Activated CD8-positive, alpha-beta memory T cell treated with anti-CD3 and anti-CD28 coated beads, Interleukin-2, amount 50 U/mL, for 1 hour (primary cell): ENCODE measurements around the gene LINC01488.

Source experiments
- DNase-seq: peaks from one replicate; pipeline ENCODE4 v3.0.0-alpha.2; 2020; ENCODE audit errors: extremely low read depth

The LINC01488 gene

GRCh38 chr11:69492201-69492991 lies 10.9 kb downstream of the LINC01488 start:
- DNase-seq, result no peak

DNA sequence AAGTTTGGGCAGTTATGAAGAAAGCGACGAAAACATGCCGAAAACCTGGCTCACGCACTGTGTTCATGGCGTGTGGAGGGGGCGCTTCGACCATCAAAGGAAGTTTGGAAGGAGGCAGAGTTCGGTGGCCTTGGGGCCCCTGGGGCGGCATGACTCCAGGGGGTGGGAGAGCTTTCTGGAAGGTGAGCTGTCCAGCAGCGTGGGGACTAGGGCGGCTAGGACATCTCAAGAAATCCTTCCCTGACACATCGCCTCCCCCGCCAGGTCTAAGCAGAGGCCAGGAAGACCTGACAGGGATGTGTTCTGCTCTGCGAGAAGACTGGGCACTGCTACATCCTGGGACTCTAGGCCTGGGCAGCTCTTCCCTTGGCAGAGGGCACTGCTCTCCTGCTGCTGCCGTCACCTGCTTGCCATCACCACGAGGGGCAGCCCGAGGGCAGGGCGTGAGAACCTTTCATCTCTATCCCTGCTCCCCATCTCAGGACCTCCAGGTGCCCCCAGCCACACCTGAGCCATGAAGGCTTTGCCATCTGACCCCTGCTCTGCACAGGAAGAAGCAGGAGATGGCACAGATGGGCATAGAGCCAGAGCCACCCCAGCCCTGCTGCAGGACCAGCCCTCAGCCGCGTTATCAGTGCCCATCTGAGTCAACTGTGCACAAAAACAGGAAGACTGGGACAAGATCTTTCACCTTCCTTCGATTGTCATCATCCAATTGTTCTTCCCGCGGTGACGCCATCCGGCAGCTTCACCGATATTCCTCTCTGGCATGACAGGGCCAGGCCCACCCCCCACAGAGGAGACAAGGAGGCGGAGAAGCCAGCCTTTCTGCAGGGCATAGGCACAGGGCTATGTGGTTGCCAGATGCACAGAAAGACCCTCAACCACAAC lies 12.7 kb downstream of the LINC01488 start:
- DNase-seq, result no peak

DNA sequence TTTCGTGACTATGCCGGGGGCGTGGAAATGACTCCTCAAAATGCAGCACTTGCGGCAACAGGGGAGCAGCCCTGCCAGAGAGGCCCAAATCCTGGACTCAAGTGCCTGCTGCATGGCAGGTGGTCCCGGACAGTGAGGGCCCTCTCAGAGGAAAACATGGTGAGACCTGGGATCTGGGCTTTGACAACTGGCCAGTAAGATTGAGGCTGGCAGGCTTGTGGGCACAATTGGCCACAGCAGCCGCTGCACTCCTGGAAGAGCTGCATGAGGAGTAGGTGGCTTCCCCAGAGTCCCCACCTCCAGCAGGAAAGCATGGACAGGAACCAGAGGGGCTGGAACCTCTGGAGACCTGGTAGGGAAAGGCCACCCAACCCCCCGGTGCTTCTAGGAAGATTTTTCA lies 13.4 kb downstream of the LINC01488 start:
- DNase-seq, result no peak

DNA sequence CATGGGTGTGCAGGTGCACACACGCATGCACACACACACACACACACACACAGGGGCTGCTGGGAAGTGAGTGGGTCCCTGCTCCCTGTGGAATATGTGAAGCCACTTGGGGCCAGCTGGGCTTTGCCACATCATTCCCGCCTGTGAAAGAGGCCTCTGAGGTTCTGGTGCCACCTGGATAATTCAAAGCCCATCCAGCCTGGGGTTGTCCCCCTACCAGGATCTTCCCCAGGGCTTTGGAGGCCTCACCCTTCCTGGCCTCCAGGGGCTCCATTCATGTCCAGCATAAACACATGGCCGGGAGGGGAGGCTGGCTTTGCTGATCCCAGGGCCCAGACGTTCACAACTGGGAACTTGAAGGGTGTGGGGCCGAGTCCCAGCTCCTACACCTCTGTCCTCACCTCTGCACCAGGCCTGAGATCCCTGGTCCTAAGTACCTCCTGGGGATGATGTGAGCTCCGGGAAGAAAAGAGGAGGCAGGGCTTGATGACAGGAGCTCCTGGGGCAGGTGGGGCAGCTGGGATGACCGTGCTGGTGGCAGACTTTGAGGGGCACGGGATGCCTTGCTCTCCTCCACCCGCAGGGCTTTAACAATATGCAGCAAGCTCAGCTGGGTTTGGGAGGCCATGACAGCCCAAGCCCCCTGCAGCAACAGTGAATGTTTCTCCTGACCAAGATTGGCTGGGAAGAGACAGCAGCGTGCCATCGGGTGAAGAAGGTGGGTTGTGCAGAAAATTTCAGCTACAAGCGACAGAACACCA lies 14.2 kb downstream of the LINC01488 start:
- no peak for DNase-seq

DNA sequence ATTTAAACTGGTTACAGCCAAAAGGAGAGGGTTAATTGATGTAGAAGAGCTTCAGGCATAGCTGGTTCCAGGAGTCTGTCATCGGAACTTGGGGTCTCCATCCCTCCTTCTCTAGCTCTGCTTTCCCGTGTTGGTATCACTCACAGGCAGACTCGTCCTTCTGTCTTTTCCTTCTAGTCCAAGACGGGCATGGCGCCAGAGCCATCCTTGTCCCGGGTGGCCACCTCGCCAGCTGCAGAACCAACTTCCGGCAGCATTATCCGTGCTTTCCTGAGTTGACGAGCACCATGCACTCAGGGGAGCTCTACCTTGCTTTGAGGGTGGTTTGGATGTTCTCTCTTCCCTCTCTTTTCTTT lies 14.7 kb downstream of the LINC01488 start:
- DNase-seq, result no peak

GRCh38 chr11:69496631-69497220 lies 15.3 kb downstream of the LINC01488 start:
- no peak for DNase-seq

DNA sequence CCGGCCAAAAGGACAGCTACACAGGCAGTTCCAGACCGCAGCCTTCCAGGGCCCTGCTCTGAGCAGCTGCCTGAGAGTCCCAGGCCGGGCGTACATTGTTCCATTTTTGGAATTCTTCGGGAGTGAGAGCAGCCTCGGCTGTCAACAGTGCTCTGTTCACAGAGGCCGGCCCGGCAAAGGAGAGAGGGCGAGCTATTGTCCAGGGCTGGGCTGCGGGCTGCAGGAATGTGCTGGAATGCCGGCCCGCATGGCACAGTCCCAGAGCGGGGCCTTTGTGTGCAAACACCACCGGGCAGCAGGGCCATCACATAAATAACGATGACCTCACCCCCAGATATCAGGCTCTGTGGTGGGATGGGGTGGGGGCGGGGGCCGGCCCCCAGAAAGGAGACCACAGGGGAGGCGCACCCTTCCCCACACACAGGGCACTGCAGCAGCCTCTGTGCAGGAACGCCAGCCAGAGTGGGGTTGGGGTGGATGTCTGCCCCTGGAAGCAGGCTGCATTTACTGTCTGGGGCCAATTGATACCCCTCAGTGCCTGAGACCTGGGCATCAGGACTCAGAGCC lies 15.8 kb downstream of the LINC01488 start:
- no peak for DNase-seq

GRCh38 chr11:69498614-69499175 lies 17.2 kb downstream of the LINC01488 start:
- no peak for DNase-seq

GRCh38 chr11:69499186-69499917 lies 17.9 kb downstream of the LINC01488 start:
- DNase-seq, result no peak

GRCh38 chr11:69499918-69500284 lies 18.4 kb downstream of the LINC01488 start:
- no peak for DNase-seq

DNA sequence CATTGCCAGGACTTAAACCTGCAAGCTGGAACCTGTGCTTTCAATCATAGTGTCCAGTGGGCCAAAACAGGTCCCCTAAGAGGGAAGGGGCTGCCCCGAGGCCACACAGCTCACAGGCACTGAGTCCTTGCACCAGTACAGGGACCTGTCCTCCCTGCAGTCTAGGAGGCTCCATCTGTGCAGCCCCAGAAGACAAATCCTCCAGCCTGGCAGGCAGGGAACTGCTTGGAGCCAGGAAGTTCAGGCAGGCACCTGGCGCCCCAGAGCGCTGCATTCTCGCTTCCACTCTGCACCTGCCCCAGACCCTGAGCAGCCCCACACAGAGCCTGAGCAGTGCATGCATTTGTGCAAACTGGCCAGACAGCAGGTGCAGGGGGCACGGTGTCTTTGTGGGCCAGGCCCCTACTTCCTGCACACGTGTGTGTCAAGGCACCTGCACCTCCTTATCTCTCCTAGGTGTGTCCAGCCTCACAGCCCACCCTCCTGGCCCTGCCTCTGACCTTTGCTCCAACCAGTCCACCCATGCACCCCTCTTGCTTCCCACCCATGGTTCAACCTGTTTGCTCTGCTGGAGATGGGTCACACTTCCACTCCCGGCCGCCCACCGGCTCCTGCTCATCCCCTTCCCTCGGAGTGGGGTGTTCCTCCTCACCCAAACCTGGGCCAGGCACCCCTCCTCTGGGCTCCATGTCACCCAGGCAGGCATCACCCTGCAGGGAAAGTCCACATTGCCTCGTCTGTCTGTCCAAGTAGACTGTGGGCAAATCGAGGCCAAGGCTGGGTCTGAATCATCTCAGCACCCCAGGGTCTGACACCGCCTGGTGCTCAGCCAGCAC lies 19.0 kb downstream of the LINC01488 start:
- DNase-seq, result no peak

GRCh38 chr11:69501121-69501489 lies 19.6 kb downstream of the LINC01488 start:
- DNase-seq, result no peak

DNA sequence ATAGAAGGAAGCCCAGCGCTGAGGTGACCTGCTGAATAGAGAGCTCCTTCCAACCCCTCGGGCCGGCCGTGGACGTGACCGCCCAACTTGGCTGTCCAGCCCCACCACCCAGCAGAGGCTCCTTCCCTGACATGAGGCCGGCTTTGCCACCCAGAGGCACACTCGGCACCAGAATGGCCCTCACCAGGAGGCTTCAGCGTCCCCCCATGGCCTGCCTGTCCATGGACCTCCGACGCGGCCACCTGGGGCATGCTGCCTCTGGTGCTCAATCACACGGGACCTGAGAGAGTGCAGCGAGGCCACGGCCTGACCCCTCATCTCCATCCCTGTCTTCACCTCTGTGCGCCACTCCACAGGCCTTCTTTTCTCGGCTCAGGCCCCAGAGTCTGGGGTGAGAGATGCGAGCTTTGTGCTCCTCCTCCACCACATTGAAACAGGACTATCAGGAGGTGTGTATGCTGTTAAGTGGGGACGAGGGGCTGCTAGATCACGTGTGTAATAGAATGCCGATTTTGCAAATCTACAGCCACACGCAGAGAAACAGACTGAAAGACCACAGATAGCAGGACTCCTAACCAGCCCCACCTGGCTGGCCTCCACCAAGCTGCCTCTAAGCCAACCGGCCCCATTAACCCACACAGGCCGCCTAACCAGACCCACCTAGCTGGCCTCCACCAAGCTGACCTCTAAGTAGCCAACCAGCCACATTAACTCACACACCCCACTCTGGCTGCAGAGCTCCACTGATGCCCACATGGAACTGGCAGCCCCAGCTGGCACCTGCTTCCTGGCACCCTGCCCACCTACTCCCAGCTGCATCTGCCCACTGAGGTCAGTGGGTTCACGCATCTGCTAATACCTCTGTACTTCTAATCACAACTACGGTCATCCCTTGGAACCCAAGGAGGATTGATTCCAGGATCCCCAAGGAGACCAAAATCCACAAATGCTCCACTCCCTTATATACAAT lies 20.7 kb downstream of the LINC01488 start:
- DNase-seq, result no peak

DNA sequence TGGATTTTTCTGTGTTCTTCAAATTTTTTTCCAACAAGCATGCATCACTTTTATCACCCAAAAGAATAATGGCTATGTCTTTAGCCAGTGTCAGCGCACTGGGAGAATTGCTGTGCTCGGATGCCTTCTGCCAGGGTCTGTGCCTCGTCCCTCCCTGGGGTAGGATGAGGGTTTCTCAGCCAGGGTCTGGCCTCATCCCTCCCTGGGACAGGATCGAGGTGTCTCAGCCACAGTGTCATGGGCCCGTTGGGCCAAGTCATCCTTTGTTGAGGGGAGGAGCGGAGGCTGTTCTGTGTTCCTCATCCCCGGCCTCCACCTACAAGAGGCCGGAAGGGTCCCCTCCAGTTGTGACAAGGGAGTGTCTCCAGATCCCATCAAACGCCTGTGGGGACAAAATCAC lies 22.7 kb downstream of the LINC01488 start:
- DNase-seq, result no peak

GRCh38 chr11:69504576-69505335 lies 23.3 kb downstream of the LINC01488 start:
- no peak for DNase-seq

DNA sequence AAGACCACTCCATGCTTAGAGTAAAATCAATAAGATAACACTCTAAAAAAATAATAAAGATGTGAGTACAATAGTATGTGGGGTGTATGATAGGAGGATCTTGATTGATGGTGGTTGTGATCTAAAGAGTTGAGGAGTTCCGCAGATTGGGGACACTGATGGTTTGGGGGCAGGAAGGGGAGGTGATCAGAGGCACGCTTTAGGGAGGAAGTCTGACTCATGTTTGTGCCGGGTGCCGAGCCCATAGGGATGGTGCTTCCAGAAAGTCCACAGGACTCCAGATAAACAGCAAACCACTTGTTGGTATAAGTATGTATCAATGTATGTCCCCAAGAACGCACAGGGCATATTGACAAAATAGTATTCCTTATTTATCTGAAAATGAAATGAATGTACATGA lies 27.5 kb downstream of the LINC01488 start:
- no peak for DNase-seq

DNA sequence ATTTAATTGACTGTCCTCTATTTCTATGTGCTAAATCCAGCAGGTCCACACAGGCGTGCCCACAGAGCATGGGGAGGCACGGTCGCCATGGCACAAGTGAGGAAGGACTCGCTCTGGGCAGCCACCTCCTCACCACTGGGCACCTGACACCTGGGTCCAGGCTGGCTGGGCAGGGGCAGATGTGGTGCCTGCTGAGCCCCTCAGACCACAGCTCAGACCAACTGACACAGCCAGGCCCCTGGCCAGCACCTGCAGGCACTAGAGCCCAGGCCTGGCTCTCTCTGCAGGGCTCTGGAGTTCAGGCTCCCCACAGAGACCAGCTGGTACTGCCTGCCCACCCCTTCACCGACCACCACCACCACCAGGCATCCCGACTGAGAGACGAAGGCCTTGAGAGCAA lies 27.9 kb downstream of the LINC01488 start:
- no peak for DNase-seq

GRCh38 chr11:69509846-69510390 lies 28.5 kb downstream of the LINC01488 start:
- no peak for DNase-seq
